GM10847 (cell line): ENCODE data around the gene NRCAM.

Experiments used
- POLR2A ChIP-seq: IDR thresholded peaks from 2 replicates; pipeline ENCODE4 v1.6.1; 2011; ENCODE audit not compliant: insufficient read length; ENCODE audit errors: extremely low read depth

NRCAM gene

DNA sequence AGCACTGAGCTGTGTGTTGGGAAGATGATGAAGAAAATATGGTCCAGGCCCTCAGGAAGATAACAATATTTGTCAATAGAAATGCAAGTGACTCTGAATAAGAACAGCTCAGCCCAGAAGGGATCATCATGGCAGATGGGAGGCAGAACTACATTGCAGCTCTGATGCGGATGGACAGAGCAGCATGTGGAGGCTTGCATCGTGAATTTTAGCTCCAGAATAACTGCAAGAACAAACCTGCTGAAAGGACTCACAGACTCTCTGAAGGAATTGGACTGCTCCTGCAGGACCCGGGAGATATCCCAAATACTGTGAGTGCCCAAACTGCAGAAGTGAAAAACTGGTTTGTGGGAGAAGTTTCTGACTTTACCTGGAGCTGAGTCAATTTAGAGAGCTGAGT is 245.4 kb downstream of the NRCAM start:
- no peak for TF ChIP-seq POLR2A

DNA sequence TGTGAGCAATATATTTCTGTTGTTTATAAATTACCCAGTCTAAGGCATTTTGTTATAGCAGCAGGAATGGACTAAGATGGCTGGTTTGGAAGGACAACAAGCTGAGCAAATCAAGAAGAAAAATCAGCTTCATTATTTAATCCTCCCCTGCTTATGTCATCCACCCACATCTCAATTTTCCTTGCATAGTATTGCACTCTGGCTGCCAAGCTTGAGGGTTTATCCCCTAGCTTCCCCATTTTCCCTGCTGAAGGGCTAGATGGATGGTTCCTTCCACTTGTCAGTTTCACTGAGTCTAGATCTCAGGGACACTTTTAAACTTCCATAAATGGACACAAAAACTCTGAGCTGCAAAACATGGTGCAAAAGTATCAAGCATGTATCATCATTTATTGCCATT is 250.9 kb downstream of the NRCAM start:
- no peak for TF ChIP-seq POLR2A

DNA sequence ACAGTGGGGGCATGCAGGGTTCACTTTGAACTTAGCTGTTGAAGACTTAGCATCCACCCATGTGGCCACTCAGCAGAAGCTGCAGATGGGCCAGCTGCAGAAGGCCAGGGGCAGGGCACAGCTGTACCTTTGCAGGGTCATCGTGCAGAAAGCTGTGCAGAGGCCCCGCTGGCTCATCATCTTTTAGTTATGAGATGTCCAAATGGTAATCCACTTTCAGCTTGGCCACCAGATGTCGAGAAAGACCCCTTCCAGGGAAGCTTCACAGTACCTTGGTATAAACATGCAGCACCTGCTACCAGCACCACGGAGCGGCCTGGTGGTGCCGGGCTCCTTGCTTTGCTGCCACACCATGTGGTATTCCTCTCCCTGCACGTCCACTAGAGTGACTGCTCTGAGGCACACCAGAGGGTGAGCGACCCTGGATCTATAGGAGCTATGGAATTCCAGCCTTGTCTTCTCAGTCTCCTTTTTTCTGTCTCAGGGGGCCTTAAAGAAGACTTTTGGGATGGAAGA is 251.9 kb downstream of the NRCAM start:
- TF ChIP-seq POLR2A = no peak

DNA sequence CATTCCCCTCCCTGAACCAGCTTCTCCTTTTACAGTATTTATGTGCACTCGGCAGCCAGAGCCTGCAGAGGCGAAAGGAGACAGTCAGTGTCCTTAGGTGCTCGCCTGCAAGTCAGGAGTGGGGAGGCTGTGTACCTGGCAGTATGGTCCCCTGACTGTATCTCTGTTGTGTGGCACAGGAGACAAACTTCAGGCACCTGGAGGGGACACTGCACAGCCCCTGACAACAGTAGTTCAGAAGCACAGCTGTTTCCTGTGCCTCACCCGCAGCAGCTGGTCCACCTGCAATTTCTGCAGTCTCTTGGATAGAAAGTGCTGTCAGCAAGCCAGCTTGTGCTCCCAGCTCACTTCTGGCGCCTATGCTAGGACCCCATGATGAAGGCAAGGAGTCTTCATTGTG is 252.7 kb downstream of the NRCAM start:
- no peak for TF ChIP-seq POLR2A

DNA sequence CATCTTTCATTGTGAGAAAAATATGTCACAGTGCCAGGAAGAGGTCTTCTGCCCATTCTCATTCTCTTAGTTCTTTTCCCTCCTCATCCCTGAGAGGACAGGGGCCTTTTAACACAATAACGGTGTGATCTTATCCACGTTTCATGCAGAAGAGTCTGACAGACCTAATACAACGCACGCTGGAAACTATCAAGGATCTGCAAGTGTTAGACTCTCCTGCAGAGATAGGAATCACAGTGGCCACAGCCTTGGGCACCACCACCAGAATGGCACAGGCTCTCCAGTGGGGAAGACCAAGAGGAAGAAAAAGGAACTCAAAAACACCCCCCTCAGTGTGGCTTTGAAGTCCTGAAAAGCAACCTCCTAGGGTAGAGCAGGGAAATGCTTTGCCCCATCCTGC is 253.5 kb downstream of the NRCAM start:
- TF ChIP-seq POLR2A = no peak

DNA sequence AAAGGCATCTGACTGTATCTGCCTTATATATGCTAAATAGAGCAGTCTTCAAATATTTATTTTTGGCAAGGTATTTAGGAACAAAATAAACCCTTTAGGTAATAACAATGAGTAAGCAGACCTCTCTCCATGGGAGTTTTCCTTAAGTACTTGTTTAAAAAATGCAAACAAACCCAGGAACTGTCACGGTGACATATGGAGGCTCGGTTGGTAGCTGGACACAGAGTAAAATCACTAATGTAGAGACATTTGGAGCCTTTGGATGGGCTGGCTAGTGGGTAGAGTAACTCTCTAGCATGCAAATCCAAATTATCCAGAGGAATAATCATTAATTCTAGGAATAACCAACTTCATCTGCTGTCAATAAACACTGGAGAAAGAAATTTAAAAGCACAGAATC is 254.5 kb downstream of the NRCAM start:
- no peak for TF ChIP-seq POLR2A

DNA sequence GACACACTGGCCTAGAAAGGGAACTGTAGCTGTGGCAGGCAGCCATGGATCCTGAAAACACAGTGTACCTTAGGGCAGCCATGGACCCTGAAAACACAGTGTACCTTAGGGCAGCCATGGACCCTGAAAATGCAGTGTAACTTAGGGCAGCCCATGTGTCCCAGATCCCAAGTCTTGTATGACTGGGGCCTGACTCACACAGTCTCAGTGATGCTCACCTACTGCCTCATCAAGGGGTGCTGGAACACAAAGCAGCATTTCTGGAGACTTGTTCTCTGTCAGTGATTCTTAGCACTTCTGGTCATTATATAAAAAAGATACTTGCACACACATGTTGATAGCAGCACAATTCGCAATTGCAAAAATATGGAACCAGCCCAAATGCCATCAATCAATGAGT is 255.9 kb downstream of the NRCAM start:
- no peak for TF ChIP-seq POLR2A

DNA sequence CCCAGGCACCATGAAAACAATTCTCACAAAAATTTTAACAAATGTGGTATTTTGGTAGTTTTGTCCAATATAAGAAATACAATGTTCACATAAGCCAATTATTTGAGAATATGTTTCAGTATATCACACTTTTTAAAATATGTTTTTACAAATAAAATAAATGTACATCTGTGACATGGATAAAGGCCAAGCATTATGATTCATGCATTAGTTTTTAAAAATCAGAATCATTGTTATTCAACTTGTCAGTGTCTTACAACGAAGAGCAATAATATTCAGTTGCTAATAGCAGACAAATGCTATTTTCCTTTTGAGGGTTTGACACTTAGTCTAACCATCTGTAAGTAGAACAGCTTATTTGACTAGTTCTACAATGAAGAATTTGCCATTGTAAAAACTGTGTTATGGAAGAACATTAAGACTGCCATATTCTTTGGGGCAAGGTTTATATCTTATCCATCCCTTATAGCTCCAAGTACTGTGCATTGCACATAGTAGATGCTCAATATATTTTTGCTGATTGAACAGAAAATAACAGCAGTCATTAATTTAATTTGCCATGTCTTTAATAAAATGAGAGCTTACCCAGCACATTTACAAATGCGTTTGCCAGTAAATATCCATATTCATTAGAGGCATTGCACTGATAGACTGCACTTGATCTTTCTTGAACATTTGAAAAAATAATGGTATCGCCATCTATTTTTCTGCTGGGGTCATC is 258.7 kb downstream of the NRCAM start:
- TF ChIP-seq POLR2A = no peak

DNA sequence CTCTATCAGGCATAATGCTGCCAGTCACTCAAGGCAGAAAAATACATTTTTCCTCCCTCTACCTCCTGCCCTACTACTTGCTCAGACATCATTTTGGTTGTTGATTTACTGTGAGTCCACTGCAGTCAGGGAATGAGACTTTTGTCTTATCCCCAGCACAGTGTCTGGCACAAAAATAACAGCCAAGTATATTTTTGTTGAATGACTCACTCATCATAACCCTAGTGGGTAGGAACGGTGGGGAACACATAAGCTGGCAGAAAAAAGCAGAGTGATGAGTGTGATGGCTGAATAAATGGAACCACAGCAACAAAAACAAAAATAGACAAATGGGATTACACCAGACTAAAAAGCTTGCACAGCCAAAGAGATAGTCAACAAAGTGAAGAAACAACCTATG is 260.2 kb downstream of the NRCAM start:
- TF ChIP-seq POLR2A = no peak

DNA sequence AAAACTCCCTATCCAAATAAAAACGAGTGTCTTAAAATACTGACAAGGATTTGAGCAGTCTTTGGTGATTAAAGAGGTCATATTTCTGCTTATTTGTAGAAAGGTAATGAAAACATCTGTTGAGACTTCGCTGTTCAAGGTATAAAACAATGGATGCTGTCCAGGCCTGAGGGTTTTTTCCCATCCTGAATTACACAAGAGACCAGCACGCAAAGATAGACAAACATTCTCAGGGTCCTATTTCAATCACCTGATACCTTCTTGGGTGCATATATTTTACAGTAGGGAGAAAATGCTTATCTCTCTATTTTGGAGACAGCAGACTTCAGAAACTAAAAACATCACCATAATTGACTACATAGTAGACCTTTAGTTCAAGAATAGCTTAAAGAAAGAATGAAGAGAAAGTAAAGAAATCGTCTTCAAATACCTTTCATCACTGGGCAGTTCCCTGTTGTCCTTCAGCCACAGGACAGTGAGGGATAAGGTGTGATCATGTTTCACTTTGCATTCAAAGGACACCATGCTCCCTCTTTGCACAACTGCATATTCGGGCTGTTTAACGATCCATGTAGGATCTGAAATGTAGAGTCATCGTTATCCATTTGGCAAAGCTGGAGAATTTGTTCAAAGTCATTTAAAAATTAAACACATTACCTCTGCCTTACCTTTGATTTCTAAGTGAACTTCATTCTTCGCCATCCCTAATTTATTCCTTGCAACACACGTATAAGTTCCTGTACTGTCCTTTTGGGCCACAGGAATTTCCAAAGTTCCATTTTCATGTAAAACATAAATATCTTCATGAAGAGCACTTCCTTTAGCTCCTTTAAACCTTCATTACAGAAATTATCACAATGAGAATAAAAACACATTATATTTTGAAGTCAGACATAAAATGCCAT is 262.4 kb downstream of the NRCAM start:
- no peak for TF ChIP-seq POLR2A

DNA sequence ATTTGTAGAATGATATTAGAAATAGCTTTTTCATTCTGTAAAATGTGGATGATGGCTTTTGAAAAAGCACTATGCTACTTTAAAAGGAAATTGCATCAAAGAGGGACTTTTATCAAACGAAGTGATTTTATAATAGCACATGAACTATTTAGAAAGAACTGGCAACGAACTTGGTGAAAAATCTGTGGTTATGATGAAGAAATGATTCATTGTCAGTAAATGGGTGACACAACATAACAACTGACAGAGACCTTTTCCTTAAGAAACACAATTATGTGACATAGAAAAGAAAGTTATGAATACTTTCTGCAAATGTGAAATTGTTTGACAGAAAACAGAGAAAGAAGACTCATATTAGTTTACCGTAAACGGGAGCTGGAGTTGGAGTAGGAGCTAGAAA is 265.3 kb downstream of the NRCAM start:
- TF ChIP-seq POLR2A = no peak

DNA sequence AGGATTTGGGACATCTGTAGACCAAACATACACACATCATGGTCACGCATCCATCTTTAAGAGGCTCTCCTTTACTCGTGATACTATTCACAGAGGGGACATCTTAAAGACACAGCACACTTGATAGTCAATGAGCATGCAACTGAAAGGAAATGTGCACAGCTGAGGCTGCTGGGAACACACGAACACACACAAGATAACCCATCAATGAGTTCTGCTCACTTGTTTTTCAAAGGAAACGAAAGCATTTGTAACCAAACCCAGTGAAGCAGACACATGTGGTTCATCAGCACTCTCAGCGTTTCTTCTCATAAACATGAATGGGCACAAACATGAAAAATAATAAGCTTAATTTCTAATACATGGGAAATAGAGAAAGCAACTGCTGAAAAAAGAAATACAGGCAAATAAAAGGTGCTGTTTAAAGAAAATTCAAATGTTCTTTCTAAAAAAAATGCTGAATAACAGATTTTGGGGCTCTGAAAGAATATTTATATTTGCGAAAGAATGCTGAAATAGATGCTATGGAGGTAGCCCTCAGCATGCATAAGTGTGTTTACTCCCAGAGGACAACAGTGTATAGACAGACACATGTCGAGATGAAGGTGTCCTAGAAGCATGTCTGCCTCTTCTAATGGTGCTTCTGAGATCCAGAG is 266.4 kb downstream of the NRCAM start:
- TF ChIP-seq POLR2A = no peak

DNA sequence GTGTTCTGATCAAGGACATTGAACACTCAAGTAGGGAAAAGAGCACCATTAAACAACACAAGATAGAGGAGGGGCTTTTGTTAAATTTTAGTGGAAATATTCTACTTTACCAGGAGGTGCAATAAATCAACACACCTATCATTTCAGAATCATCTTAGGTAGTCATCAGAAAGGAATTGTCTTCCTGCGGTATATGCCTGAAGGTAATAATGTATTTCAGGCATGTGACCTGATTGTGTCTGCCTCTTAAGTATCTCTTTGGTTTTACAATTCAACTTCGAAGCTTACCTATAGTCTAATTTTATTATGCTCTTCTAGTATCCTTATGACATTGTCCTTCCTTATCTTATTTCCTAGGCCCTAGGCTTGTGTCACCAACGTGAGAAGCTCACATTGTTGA is 267.5 kb downstream of the NRCAM start:
- TF ChIP-seq POLR2A = no peak

DNA sequence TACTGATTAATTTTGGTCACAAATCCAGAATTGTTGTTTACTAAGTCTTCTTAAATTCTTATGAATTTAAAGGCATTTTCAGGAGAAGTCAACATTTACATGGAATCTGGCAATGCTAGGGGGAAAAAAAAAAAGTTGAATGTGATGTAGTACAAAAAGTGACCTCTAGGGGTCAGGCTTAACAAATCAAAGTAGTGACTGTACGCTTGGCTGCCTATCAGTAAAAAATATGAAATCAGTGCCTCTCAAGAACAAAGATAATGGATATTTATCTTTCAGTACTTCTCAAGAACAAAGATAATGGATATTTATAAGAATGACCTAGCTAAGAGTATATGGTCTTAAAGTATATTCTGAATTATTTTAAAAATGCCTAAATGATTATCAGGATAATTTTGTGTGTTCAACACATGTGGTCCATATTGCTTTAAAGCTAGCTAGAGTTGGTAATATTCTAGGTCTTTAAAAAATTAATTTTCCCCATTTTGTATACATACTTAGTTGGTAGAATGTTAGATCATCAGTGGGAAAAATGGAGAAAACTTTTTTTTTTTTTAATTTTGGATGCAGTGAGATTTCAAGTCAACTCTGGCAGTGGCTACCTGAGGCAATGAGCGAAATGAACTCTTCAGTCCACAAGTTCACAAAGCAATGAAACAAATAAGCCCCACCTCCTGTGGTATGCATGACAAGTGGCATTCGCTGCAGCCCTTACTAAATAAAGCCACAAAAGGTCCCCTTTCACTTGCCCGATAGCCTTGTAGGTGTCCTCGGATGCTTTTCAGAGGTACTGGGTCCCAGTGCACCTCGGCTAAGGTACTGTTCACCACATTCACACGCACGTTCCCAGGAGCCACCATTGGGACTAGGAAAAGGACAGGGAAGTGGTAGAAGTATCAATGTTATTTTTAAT is 274.9 kb downstream of the NRCAM start:
- TF ChIP-seq POLR2A = no peak

DNA sequence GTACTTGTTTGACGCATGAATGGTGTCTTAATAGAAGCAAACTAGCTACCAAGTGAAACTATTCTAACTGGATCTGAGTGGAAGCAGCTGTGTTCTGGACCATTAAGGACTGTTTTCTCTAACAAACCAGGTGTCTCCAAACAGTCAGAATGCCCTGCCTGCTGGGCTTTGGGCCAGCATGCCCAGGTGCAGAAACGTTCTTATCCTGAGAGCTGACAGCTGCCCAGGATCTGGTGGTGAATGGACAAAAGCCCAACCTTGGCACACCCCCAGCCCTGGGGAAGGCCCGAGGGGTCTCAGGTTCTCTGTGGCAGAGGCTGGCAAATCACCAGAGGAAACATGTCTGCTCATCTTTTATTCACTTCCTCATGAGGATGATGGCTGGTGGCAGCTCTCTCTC is 277.8 kb downstream of the NRCAM start:
- no peak for TF ChIP-seq POLR2A
